ENCODE results near the gene CCDC136.

- TF ChIP-seq CTCF (conservative IDR thresholded peaks at IDR 0.05 in 1 of 2, IDR thresholded peaks at IDR 0.05 in 1 of 2; ENCODE audit: extremely low read depth in 1 of 2, insufficient read depth in 1 of 2, low read depth in 1 of 2, low read length in 2 of 2) = no peak
- TF ChIP-seq EZH2 (IDR thresholded peaks at IDR 0.05; ENCODE audit: borderline replicate concordance, low read length) = no peak
Measured at GRCh38 chr7:128865996-128866877, 74.5 kb downstream of the CCDC136 start.

Measured in mammary epithelial cell (primary cell).